Epithelial cell of esophagus (primary cell): ENCODE measurements around the gene GAS2L2.
"Not testable (repeated sequence)": the region's sequence is repeated elsewhere in the genome, so short reads cannot be mapped to it uniquely, and the experiment has no call there.

Source experiments
- DNase-seq: peaks from one replicate; pipeline ENCODE4 v3.0.0; 2010; ENCODE audit warnings: low read depth
- H3K4me3 ChIP-seq: 2 replicates; pipeline ENCODE4 v1.5.1; 2011; ENCODE audit warnings: mild to moderate bottlenecking, low read length, control low read depth
- CTCF ChIP-seq: IDR thresholded peaks from 2 replicates; pipeline ENCODE4 v1.5.1; 2011; ENCODE audit warnings: low read depth, mild to moderate bottlenecking, low read length, control low read depth, inconsistent platforms; ENCODE audit not compliant: insufficient read depth; ENCODE audit errors: missing control alignments

Gene GAS2L2

GRCh38 chr17:35764123-35764991, 11.3 kb upstream of the GAS2L2 start:
- H3K4me3 ChIP-seq = peak overlapping the region; percentile 44
- TF ChIP-seq CTCF = peak; percentile 59
- DNase-seq = peak; percentile 86

GRCh38 chr17:35763767-35764122, 10.7 kb upstream of the GAS2L2 start:
- TF ChIP-seq CTCF = no peak
- no peak for DNase-seq
- peak overlapping the region; percentile 27 for H3K4me3 ChIP-seq

DNA sequence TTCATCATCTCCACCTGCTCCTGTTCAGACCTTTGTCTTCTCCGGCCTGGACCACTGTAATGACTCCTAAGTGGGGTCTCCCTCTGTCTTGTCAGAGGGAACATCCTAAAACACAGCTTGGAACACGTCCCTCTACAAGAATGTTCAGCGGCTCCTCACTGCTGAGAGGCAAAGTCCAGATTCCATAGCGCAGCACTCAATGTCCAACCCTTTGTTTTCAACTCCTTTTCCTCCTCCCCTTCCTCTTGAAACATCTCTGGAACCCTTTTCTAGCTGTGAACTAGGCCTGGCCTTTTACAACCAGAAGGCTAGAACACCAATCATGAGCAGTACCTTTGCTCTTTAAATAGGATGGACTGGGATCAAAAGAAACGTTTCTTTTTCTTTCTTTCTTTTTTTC, 8.6 kb upstream of the GAS2L2 start:
- no peak for TF ChIP-seq CTCF
- no peak overlapping the region for H3K4me3 ChIP-seq
- no peak for DNase-seq

- DNase-seq = no peak
- no peak for TF ChIP-seq CTCF
- no peak within 1 kb of the TSS for H3K4me3 ChIP-seq
Observed at GRCh38 chr17:35760587-35760986, 7.5 kb upstream of the GAS2L2 start, which contains the start of gene C17orf50. TSS of gene C17orf50 (plus strand) at chr17:35760887. CDS start at chr17:35760942, 55 bp downstream.

- no peak for TF ChIP-seq CTCF
- DNase-seq = no peak
- no peak overlapping the region for H3K4me3 ChIP-seq
Observed at GRCh38 chr17:35757243-35757642, 4.2 kb upstream of the GAS2L2 start.

DNA sequence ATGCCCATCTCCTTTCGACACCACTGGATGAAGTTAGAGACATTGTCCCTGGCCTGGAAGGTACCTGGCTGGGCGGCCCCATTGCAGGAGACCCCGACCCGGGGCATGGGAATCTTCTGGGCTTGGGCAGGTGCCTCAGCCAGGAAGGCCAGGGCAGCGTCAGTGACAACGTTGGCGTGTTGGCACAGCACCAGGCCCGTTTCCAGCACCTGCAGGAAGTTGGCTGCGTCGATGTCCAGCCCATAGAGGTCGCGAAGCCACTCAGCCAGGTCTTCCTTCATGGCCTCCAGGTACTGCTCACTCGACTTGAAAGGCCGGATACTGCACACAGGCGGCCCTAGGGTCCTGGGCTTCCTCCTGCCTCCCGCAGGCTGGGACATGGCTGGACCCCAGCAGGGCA, 568 bp downstream of the GAS2L2 start:
- no peak overlapping the region for H3K4me3 ChIP-seq

DNA sequence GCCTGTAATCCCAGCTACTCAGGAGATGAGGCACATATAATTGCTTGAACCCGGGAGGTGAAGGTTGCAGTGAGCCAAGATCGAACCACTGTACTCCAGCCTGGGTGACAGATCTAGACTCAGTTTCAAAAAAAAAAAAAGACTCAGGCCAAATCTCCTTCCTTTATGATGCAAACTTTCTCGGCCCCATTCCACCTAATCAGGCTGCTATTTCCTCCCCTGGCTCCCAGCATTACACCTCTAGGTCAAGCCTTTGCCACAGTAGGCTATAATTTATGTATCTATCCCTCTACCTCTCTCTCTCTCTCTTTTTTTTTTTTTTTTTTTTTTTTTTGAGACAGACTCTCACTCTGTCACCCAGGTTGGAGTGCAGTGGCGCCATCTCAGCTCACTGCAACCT, 1.5 kb downstream of the GAS2L2 start:
- not testable (repeated sequence) for H3K4me3 ChIP-seq
- peak; percentile 30 for DNase-seq

More for the DNA sequence above, 568 bp downstream of the GAS2L2 start:
- DNase-seq = no peak
- no peak for TF ChIP-seq CTCF
